ENCODE data around the gene KCNQ1.

Gene KCNQ1

DNA sequence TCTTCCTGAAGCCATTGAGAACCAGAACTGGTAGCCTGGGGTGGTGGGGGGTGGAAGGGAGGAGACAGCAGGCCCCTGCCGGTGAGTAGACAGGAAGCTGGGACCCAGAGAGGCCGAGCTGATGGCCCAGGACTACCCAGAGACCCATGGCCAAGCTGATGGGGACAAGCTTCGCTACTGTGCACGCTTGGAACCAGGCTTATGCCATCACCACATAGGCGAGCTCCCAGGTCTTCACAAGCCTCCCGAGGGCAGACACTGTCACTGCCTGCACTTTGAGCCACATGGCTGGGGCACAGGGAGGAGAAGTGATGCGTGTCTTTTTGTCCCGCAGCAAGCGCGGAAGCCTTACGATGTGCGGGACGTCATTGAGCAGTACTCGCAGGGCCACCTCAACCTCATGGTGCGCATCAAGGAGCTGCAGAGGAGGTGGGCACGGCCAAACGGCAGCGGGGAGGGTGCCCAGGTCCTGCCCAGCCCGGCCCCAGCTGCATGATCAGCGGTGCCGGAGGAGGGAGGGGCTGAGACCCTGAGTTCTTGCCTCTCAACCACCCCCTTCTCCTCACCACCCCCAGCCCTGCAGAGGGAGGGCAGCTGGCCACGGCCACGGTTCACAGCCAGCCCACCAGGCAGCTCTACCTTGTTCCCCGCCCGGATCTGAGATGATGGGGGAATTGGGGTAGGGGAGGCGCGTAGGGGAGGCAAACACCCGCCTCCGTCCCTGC lies 331.0 kb downstream of the KCNQ1 start:
- TF ChIP-seq GATA1 (IDR thresholded peaks at IDR 0.05; ENCODE audit: low read depth, low read length) (no peak), POLR2A (IDR thresholded peaks at IDR 0.05; ENCODE audit: low read length) (no peak)
- DNase-seq, result no peak

- TF ChIP-seq GATA1 (IDR thresholded peaks at IDR 0.05; ENCODE audit: low read depth, low read length), result no peak
- no peak for TF ChIP-seq POLR2A (IDR thresholded peaks at IDR 0.05; ENCODE audit: low read length)
- no peak for DNase-seq
Observed at GRCh38 chr11:2776351-2777061, 331.7 kb downstream of the KCNQ1 start.

DNA sequence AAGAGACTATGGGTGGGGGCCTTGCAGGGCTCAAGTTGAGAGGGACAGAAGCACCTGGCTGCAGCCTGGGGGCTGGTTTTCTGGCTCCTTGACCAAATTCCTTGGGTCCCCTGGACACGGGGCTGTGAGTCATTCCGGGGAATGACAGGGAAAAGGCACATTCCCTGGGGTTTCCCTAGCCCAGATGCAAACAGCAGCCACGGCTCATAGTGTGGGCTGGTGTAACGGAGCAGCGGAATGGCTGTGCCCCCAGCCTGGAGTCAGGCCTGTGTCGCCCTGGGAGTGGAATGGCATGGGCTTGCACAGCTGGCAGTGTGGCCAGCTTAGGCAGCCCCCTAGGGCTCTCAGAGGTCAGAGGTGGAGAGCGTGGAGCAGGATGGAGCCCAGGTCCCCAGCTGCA lies 332.6 kb downstream of the KCNQ1 start:
- DNase-seq, result no peak

DNA sequence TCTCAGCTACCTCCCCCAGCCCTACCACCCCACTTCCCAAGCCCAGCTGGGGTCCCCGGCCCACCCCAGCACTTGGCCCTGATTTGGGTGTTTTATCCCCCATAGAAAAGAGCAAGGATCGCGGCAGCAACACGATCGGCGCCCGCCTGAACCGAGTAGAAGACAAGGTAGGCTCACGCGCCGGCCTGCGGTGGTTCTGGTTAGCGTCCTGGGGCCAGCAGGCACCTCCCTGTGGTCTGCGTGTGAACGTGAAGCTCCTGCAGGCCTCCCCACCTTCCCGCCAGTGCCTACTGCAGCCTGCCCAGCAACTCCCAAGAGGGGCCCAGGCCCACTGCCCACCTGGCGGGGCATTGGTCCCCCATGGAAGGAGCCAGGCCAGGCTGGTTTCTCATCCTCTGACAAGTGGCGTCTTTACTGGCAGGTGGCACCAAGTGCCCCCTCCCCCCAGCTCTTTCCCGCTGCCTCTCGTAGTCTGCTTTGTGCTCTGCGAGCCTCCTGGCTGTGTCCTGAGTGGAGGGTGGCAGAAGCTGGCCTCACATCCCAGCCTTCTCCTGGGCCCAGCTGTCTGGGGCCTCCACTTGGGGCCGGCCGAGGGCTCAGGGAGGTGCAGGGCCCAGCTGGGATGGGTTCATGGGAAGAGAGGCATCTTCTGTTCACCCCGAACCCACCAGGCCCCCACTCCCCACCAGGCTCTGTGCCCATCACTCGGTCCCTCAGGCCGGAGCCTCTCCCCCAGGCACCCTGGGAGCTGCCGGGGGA lies 333.2 kb downstream of the KCNQ1 start:
- TF ChIP-seq POLR2A (IDR thresholded peaks at IDR 0.05; ENCODE audit: low read length) (no peak), GATA1 (IDR thresholded peaks at IDR 0.05; ENCODE audit: low read depth, low read length) (no peak)
- peak; percentile 57 to 64 for DNase-seq

More for the DNA sequence above, 332.6 kb downstream of the KCNQ1 start:
- TF ChIP-seq GATA1 (IDR thresholded peaks at IDR 0.05; ENCODE audit: low read depth, low read length) (no peak), POLR2A (IDR thresholded peaks at IDR 0.05; ENCODE audit: low read length) (no peak)

GRCh38 chr11:2778630-2779498 lies 334.1 kb downstream of the KCNQ1 start:
- peak; percentile 97 to 99 for DNase-seq
- peak; percentile 67 for TF ChIP-seq POLR2A (IDR thresholded peaks at IDR 0.05; ENCODE audit: low read length)
- TF ChIP-seq GATA1 (IDR thresholded peaks at IDR 0.05; ENCODE audit: low read depth, low read length), result no peak

DNA sequence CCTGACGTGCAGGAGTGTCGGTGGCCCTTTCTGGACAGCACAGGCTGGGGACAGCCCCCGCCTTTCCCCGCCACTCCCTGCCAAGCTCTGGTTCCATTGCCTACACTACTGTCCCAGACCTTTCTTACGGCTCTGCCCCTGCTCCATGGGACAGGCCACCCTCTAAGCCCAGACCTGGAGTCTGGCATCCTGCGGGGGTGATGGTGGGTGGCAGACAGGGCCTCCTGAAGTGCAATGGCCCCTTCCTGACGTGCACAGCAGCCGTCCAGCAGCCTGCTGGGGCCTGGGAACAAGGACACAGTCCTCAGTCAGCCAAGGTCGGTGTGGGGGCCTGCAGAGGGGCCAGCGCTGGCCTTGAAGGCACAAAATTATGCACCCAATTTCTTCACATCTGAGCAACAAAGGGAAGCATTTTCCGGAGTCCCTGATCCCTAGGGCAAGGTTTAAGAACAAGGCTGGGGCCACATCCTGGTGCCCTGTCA lies 334.7 kb downstream of the KCNQ1 start:
- no peak for TF ChIP-seq GATA1 (IDR thresholded peaks at IDR 0.05; ENCODE audit: low read depth, low read length)
- TF ChIP-seq POLR2A (IDR thresholded peaks at IDR 0.05; ENCODE audit: low read length), result no peak
- DNase-seq, result no peak

DNA sequence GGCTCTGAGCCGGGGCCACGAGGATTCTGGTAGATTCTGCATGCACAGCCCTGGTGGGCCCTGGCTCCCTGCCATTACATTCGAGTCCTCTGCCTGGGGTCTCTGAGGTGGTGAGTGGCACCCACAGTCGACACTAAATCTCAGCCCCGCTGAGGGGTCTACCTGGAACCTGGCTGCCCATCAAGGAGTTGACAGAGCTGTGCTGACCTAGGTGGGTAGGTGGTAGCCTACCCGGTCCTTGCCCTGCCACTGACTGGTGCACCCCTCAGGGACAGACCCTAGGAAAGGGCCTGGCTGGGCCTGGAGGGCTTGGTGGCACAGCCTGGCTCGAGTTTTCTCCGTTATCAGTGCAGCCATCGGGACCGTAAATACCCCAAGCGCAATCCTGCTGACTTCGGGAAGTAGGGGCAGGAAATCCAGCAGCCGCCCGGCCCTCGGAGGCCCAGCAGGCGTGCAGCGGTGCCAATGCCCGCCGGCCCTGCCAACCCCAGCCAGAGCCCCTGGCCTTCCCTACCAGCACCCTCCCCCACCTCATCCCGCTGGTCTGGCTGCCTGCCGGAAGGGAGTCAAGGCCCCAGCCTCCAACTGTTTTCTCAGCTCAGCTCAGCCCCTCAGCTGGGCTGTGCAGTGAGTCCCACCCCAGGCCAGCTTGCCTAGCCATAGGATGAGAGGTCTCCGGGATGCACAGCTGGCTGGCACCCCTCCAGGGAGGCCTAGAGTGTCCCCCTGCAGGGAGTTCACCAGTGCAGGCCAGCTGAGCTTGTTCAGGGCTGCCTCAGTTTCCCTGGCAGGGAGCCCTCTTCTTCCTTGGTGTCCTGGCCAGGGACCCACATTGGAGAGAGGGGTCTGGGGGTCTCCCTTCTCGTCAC lies 335.4 kb downstream of the KCNQ1 start:
- peak; percentile 56 to 60 for DNase-seq
- TF ChIP-seq POLR2A (IDR thresholded peaks at IDR 0.05; ENCODE audit: low read length) (no peak), GATA1 (IDR thresholded peaks at IDR 0.05; ENCODE audit: low read depth, low read length) (no peak)

DNA sequence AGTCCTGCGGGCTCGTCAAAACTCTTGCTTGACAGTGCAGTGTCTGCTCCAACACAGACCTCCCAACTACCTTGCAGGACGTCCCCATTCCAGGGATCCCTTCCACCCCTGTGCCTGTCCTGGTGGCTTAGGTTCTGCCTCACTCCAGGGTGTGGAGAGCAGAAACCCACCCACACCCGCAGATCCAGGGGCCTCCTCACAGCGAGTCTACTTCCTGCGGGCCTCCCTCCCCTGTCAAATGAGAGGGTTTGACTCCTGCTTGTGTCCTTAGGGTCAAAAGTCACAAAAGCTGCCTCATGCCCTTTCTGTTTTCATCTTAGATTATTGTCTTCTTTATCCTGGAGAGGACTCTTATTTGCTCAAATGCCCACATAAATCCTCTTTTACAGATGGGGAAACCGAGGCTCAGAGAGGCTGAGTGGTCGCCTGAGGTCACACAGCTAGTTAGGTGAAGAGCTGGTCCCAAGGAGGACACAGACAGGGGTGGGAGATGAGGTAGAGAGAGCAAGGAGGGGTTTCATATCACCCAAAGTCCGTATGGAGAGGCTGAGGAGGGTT lies 336.1 kb downstream of the KCNQ1 start:
- TF ChIP-seq POLR2A (IDR thresholded peaks at IDR 0.05; ENCODE audit: low read length), result no peak
- TF ChIP-seq GATA1 (IDR thresholded peaks at IDR 0.05; ENCODE audit: low read depth, low read length), result no peak
- DNase-seq, result peak in 1 of 2 experiments; percentile 38

DNA sequence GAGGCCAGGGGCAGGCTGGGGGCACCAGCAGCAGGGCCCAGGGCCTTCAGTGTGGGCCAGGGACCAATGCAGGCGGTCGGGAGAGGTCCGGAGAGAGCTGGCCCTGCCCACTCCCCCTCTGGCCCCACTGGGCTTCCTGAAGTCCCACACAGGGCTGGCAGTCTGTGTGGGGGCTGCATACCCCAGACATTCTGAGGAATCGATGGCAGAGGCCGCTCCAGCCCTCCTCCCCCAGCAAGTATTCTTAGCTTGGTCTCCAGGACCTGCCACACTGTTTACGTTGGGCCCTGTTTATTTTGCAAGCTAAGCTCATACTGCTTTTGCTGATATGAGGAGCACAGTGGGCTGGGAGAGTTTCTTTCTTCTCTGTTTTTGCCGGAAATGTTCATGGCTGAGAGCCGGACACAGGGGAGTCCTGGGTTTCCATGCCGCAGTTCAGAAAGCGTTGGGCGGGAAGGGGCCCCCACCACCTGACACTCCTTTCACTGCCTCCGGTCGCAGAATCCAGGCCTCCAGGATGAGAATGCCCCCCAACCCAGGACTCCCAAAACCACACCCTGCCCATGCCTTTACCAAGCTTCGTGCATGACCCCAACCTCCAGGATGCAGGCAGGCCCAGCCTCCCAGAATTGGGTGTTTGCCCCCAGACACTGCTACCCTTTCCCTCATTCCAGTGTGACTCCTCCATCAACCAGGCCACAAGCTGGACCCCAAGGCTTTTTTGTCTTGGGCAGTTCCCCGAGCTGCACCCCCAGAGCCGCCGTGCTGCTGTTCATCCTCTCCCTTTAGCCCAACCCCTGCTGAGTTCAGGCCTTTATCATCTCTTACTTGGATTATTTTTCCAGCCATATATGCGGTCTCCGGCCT lies 336.8 kb downstream of the KCNQ1 start:
- peak; percentile 38 to 49 for DNase-seq

DNA sequence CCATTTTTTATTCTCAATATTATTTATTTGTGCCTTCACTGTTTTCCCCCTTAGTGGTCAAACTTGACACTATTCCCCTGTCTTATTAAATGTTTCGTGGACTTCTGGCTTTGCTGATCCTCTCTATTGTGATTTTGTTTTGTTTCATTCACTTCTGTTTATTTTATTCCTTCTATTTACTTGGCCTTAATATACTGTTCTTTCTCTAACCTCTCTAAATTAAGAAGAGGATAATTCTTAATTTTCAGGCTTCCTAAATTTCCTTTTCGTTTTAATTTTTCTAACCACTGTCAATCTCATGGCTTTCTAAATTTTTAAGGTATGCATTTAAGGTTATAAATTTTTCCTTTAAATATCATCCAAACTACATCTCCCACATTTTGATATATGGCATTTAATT lies 338.0 kb downstream of the KCNQ1 start:
- no peak for TF ChIP-seq GATA1 (IDR thresholded peaks at IDR 0.05; ENCODE audit: low read depth, low read length)
- no peak for DNase-seq

More for the DNA sequence above, 336.8 kb downstream of the KCNQ1 start:
- TF ChIP-seq POLR2A (IDR thresholded peaks at IDR 0.05; ENCODE audit: low read length) (no peak), GATA1 (IDR thresholded peaks at IDR 0.05; ENCODE audit: low read depth, low read length) (no peak)

GRCh38 chr11:2783536-2784082 lies 338.8 kb downstream of the KCNQ1 start:
- TF ChIP-seq GATA1 (IDR thresholded peaks at IDR 0.05; ENCODE audit: low read depth, low read length) (no peak), POLR2A (IDR thresholded peaks at IDR 0.05; ENCODE audit: low read length) (no peak)
- DNase-seq, result no peak
